ENCODE results near the gene PSMD10. TPM values are rescaled to one million over a fixed set of nuclear protein-coding genes. Genes with fewer than 3 reads are reported as not detected.

PSMD10 gene
- total and polyA plus RNA-seq, 4 donors: 82.4 to 94.5 (median 87.9) TPM

DNA sequence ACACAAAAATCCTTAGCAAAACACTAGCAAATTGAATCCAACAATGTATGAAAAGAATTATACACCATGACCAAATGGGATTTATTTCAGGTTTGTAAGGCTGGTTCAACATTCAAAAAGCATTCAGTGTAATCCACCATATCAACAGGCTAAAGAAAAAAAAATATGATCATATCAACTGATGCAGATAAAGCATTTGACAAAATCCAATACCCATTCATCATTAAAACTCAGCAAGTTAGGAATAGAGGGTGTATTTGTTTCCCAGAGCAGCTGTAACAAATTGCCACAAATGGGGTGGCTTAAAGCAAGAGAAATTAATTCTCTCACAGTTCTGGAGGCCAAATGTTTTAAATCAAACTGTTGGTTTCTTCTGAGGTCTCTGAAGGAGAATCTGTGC lies 35.8 kb downstream of the PSMD10 start:
- no peak for DNase-seq (ENCODE audit: low read depth in 4 of 6, low spot score in 6 of 6)
- H3K4me1 ChIP-seq (ENCODE audit: control insufficient read depth, insufficient read depth, low read length): no peaks in the 10 kb centered on the region
- no peak overlapping the region for H3K4me3 ChIP-seq (ENCODE audit: low read depth, low read length)
- no peaks in the 10 kb centered on the region for H3K36me3 ChIP-seq (ENCODE audit: control insufficient read depth, insufficient read depth, low read length)
- H3K27me3 ChIP-seq (ENCODE audit: control insufficient read depth, insufficient read depth, low read length): peaks cover 7% of the 10 kb centered on the region
- H3K27ac ChIP-seq (ENCODE audit: low read depth, low read length): no peak overlapping the region
- H3K9me3 ChIP-seq (ENCODE audit: control insufficient read depth, insufficient read depth, low read length): no peaks in the 10 kb centered on the region

DNA sequence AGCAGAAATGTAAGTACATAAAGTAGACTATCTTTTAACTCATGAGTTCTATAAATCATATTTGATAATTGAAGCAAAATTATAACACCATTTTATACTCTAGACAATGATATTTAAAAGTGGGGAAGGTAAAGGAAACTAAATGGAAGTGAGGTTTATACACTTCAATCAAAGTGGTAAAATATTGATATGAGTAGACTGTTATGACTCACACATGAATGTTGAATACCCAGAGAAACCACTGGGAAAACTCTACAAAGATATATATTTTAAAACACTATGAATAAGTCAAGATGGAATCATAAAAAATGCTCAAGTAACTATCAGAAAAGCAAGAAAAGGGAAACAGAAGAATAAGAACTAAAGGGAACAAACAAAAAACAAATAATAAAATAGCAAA lies 38.1 kb downstream of the PSMD10 start:
- Histone ChIP-seq H3K9me3 (ENCODE audit: control insufficient read depth, insufficient read depth, low read length) (no peaks in the 10 kb centered on the region), H3K27ac (ENCODE audit: low read depth, low read length) (no peak overlapping the region), H3K36me3 (ENCODE audit: control insufficient read depth, insufficient read depth, low read length) (no peaks in the 10 kb centered on the region), H3K4me1 (ENCODE audit: control insufficient read depth, insufficient read depth, low read length) (no peaks in the 10 kb centered on the region), H3K27me3 (ENCODE audit: control insufficient read depth, insufficient read depth, low read length) (peaks cover 6% of the 10 kb centered on the region), H3K4me3 (ENCODE audit: low read depth, low read length) (no peak overlapping the region)
- DNase-seq (ENCODE audit: low read depth in 4 of 6, low spot score in 6 of 6): no peak

DNA sequence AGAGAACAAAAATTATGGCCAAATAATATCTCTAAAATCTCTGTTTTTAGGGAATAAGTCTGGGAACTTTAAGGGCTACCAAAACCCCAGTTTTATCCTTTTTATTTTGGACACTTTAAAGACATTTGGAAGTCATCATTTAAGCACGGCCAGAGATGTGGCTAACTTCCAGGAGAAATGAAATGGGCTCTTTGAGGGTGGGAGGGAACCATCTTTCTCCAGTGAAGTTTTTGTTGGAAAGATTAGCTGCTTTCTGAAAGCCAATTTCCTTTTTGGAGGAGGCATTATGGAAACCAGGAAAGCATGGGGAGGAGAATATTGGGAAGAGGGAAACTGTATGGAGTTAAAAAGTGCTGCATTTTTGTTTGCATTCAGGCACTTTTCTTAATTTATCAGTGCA lies 41.7 kb downstream of the PSMD10 start:
- Histone ChIP-seq H3K27me3 (ENCODE audit: control insufficient read depth, insufficient read depth, low read length) (peaks cover 6% of the 10 kb centered on the region), H3K4me1 (ENCODE audit: control insufficient read depth, insufficient read depth, low read length) (no peaks in the 10 kb centered on the region), H3K36me3 (ENCODE audit: control insufficient read depth, insufficient read depth, low read length) (no peaks in the 10 kb centered on the region), H3K27ac (ENCODE audit: low read depth, low read length) (no peak overlapping the region), H3K4me3 (ENCODE audit: low read depth, low read length) (no peak overlapping the region), H3K9me3 (ENCODE audit: control insufficient read depth, insufficient read depth, low read length) (no peaks in the 10 kb centered on the region)
- peak in 1 of 6 donors; percentile 18 for DNase-seq (ENCODE audit: low read depth in 4 of 6, low spot score in 6 of 6)
- WGBS (ENCODE audit: insufficient coverage): 13% methylated on average over 1 of the region's 1 CpG

DNA sequence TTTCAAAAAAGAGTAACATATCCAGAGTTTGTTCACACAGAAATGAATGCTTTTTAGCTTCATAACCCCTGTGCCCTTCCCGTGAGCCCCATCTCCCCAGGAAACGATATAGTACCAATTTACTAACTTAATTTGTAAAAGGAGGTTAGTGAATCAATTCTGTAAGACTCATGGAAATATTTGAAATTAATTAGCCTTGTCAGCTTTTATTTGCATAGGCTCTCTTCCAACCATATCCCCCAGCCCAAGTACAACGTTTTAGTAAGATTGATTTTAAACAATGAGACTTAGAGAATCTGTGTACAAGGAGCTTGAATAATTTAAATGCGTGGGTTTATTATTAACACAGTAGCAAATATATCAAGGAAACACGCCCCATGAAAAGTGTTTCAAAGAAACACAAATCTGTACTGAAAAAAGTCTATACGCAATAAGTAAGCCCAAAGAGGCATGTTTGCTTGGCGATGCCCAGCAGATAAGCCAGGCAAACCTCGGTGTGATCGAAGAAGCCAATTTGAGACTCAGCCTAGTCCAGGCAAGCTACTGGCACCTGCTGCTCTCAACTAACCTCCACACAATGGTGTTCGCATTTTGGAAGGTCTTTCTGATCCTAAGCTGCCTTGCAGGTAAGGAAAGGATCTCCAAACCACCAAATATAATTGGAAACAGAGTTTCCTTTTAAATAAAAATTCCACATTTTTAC lies 46.6 kb downstream of the PSMD10 start, which contains the start of gene VSIG1:
Gene VSIG1, plus strand, starts transcription at position 512 of the 703 bp plus-strand sequence. Its CDS starts 66 bp downstream, at position 578.
- H3K27ac ChIP-seq (ENCODE audit: low read depth, low read length): no peak within 1 kb of the TSS
- 66% methylated on average over 4 of the region's 10 CpGs for WGBS (ENCODE audit: insufficient coverage)
- no peaks in the 10 kb centered on the region for H3K4me1 ChIP-seq (ENCODE audit: control insufficient read depth, insufficient read depth, low read length)
- H3K4me3 ChIP-seq (ENCODE audit: low read depth, low read length): no peak within 1 kb of the TSS
- H3K36me3 ChIP-seq (ENCODE audit: control insufficient read depth, insufficient read depth, low read length): no peaks in the 10 kb centered on the region
- no peaks in the 10 kb centered on the region for H3K9me3 ChIP-seq (ENCODE audit: control insufficient read depth, insufficient read depth, low read length)
- H3K27me3 ChIP-seq (ENCODE audit: control insufficient read depth, insufficient read depth, low read length): peaks cover 8% of the 10 kb centered on the region
- no peak for DNase-seq (ENCODE audit: low read depth in 4 of 6, low spot score in 6 of 6)

DNA sequence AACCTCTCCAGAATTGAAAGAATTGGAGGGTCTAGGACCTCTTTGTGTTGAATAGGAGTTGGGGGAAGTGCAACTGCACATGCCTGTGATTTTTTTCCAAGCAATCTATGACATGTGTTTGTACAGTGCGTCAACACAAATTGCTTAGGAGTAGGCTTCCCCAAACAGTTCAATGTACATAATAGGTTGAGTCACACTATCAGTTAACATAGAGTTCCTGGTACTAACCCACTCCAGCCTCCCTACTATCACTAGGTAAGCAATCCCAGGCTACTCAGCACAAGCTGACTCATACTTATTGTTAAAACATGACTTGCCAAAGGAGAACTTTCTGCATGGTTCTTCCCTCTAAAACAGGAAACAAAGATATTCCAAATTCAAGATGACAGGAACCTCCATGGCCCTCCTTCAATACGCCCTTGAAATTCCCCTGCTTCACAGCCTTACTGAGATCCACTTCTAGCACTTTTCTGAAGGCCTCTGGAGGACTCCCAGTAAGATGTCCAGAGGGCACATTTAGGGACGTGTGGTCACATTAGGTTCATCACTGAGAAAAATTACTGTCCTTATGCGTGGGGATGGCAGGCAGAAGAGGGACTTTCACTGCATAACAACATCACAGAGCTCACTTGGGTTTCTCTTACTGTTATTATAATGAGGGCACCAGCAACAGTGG lies 54.9 kb downstream of the PSMD10 start:
- no peaks in the 10 kb centered on the region for H3K36me3 ChIP-seq (ENCODE audit: control insufficient read depth, insufficient read depth, low read length)
- DNase-seq (ENCODE audit: low read depth in 4 of 6, low spot score in 6 of 6): no peak
- peaks cover 11% of the 10 kb centered on the region for H3K27me3 ChIP-seq (ENCODE audit: control insufficient read depth, insufficient read depth, low read length)
- 56% methylated on average over 1 of the region's 4 CpGs for WGBS (ENCODE audit: insufficient coverage)
- no peak overlapping the region for H3K4me3 ChIP-seq (ENCODE audit: low read depth, low read length)
- no peaks in the 10 kb centered on the region for H3K4me1 ChIP-seq (ENCODE audit: control insufficient read depth, insufficient read depth, low read length)
- no peaks in the 10 kb centered on the region for H3K9me3 ChIP-seq (ENCODE audit: control insufficient read depth, insufficient read depth, low read length)
- no peak overlapping the region for H3K27ac ChIP-seq (ENCODE audit: low read depth, low read length)

DNA sequence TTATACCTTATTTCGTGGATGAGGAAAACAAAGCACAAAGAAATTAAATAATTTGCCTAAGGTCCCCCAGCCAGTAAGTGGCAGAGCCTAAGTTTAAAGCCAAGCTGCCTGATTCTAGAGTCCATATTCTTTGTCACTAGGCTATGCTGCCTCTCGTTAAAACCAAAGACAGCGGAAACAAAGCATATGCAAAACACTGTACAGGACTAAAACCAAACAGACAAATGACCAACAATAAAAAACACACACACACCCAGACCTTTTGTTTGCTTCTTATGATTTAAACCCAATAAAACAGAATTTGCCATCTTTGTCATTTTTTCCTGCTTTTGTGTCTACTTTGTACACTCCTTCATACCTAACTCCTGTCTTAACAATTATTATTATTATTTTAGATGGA lies 56.6 kb downstream of the PSMD10 start:
- no CpG with 5 or more reads among the region's 3 CpGs for WGBS (ENCODE audit: insufficient coverage)
- Histone ChIP-seq H3K4me3 (ENCODE audit: low read depth, low read length) (no peak overlapping the region), H3K36me3 (ENCODE audit: control insufficient read depth, insufficient read depth, low read length) (no peaks in the 10 kb centered on the region), H3K9me3 (ENCODE audit: control insufficient read depth, insufficient read depth, low read length) (no peaks in the 10 kb centered on the region), H3K4me1 (ENCODE audit: control insufficient read depth, insufficient read depth, low read length) (no peaks in the 10 kb centered on the region), H3K27me3 (ENCODE audit: control insufficient read depth, insufficient read depth, low read length) (peaks cover 11% of the 10 kb centered on the region), H3K27ac (ENCODE audit: low read depth, low read length) (no peak overlapping the region)
- no peak for DNase-seq (ENCODE audit: low read depth in 4 of 6, low spot score in 6 of 6)

Other genes starting within 250 kb of the PSMD10 start
- gene TEX13B, start 109.2 kb downstream of the PSMD10 start, total RNA-seq: not detected
- not detected for gene TEX13B, start 109.2 kb downstream of the PSMD10 start, polyA plus RNA-seq (ENCODE audit: insufficient read length in 2 of 2)
- gene VSIG1, start 46.5 kb downstream of the PSMD10 start, total RNA-seq: under 1 TPM; 0.39 to 0.79 TPM
- 1 to 10 TPM in 1 of 2 donors, under 1 TPM in 1; 1.00 to 1.2 TPM for gene VSIG1, start 46.5 kb downstream of the PSMD10 start, polyA plus RNA-seq (ENCODE audit: insufficient read length in 2 of 2)
- 10 to 100 TPM; 10.9 to 14.9 TPM for gene ATG4A, start 236 bp upstream of the PSMD10 start, total RNA-seq
- 10 to 100 TPM; 10.5 to 14.7 TPM for gene ATG4A, start 236 bp upstream of the PSMD10 start, polyA plus RNA-seq (ENCODE audit: insufficient read length in 2 of 2)